ENCODE data around the gene SPSB2.

- TF ChIP-seq CTCF (conservative IDR thresholded peaks at IDR 0.05; ENCODE audit: low read depth, low read length): no peak
- no peak for TF ChIP-seq EZH2 (IDR thresholded peaks at IDR 0.05; ENCODE audit: borderline replicate concordance, low read depth, low read length, poor library complexity, severe bottlenecking)
These were observed 41.3 kb upstream of the SPSB2 start, which contains the start of gene ENO2 for GRCh38 chr12:6914246-6914946.
